ENCODE results near the gene HERC3.

DNA sequence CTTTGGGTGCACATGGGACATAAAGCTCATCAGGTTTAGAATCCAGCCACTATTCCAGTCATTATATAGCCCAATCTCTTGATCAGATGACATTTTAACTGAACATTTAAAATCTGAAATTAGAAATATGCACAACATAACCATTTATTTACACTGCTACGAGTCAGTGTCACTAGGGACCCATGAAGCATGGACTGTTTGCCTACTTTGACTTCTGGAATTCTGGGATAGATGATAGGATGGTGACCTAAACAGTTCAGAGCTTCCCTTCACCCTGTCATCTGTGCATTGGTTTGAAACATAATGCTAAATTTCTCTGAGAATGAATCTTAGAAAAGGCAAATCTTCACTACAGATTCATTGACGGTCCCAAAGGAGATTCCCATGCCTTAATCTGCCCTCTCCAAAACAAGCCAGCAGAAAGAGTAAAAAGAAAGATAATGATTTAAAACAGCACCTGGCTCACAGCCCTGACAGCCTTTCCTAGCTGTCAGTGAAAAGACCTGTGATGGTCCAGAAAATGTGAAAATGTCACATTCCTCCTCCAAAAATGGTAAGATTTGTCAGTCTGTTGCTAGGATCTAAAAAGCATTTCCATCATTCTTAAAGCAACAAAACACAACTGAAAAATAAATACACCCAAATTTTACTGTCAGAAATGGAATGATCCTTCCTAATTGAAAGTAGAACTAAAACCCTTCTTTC, 18.9 kb upstream of the HERC3 start:
- TF ChIP-seq GABPA (IDR thresholded peaks at IDR 0.05; ENCODE audit: low read depth) (no peak), POLR2AphosphoS5 (IDR thresholded peaks at IDR 0.05; ENCODE audit: low read depth) (no peak)

Measured in HL-60 (cell line).